Effector memory CD4-positive, alpha-beta T cell (primary cell): ENCODE data around the gene BSPRY.

Source experiments
- DNase-seq, 3 donors: peaks; one replicate each; pipeline ENCODE4 v3.0.0-alpha.2; 2020
- H3K27ac ChIP-seq: 2 replicates; pipeline ENCODE4 v1.7.0; 2013; ENCODE audit warnings: mild to moderate bottlenecking, low read length, moderate library complexity; ENCODE audit not compliant: insufficient read depth, poor library complexity, severe bottlenecking
- H3K27me3 ChIP-seq: replicated peaks from 2 replicates; pipeline ENCODE4 v1.7.0; 2013; ENCODE audit warnings: mild to moderate bottlenecking, low read length; ENCODE audit not compliant: insufficient read depth, control insufficient read depth, poor library complexity, severe bottlenecking
- H3K36me3 ChIP-seq: 2 replicates; pipeline ENCODE4 v1.7.0; 2013; ENCODE audit warnings: mild to moderate bottlenecking, low read length, moderate library complexity; ENCODE audit not compliant: control insufficient read depth, insufficient read depth
- H3K4me1 ChIP-seq: 2 replicates; pipeline ENCODE4 v1.7.0; 2013; ENCODE audit warnings: low read length, mild to moderate bottlenecking; ENCODE audit not compliant: control insufficient read depth, insufficient read depth, poor library complexity, severe bottlenecking
- H3K4me3 ChIP-seq: 2 replicates; pipeline ENCODE4 v1.7.0; 2013; ENCODE audit warnings: low read length, low read depth, mild to moderate bottlenecking; ENCODE audit not compliant: insufficient read depth, poor library complexity, severe bottlenecking
- H3K9me3 ChIP-seq: 2 replicates; pipeline ENCODE4 v1.7.0; 2013; ENCODE audit warnings: mild to moderate bottlenecking, low read length, moderate library complexity; ENCODE audit not compliant: control insufficient read depth
- total RNA-seq, 3 donors: gene quantifications; one replicate each; lab custom pipeline; 2026; lab: John Stamatoyannopoulos, UW

BSPRY gene
- 0.35 to 1.4 (median 0.52) reads per million in 3 donors for total RNA-seq

- peak within 1 kb of the TSS; percentile 38 for H3K4me3 ChIP-seq
- no peak within 1 kb of the TSS for H3K27ac ChIP-seq
- no peaks in the 10 kb centered on the region for H3K36me3 ChIP-seq
- no peaks in the 10 kb centered on the region for H3K9me3 ChIP-seq
- H3K4me1 ChIP-seq = peaks cover 4% of the 10 kb centered on the region
- no peak for DNase-seq
- peaks cover 18% of the 10 kb centered on the region for H3K27me3 ChIP-seq
These were observed at the start of gene BSPRY for GRCh38 chr9:113349445-113350094. Gene BSPRY, plus strand, starts transcription at chr9:113349541. Its CDS starts 39 bp downstream, at chr9:113349580.

GRCh38 chr9:113299800-113300292, 49.5 kb upstream of the BSPRY start:
- no peaks in the 10 kb centered on the region for H3K36me3 ChIP-seq
- no peaks in the 10 kb centered on the region for H3K4me1 ChIP-seq
- H3K27ac ChIP-seq = no peak overlapping the region
- H3K9me3 ChIP-seq = no peaks in the 10 kb centered on the region
- no peak for DNase-seq
- no peaks in the 10 kb centered on the region for H3K27me3 ChIP-seq
- no peak overlapping the region for H3K4me3 ChIP-seq

GRCh38 chr9:113301548-113301947, 47.8 kb upstream of the BSPRY start:
- Histone ChIP-seq H3K4me1 (no peaks in the 10 kb centered on the region), H3K4me3 (no peak overlapping the region), H3K36me3 (no peaks in the 10 kb centered on the region), H3K27ac (no peak overlapping the region), H3K27me3 (no peaks in the 10 kb centered on the region), H3K9me3 (no peaks in the 10 kb centered on the region)
- DNase-seq = no peak

GRCh38 chr9:113302792-113303418, 46.4 kb upstream of the BSPRY start, which contains the start of gene RNF183:
Gene RNF183, minus strand, starts transcription at chr9:113303376. Its CDS starts 5,192 bp downstream, at chr9:113298184.
- Histone ChIP-seq H3K4me1 (no peaks in the 10 kb centered on the region), H3K27ac (no peak within 1 kb of the TSS), H3K4me3 (no peak within 1 kb of the TSS), H3K9me3 (no peaks in the 10 kb centered on the region), H3K36me3 (no peaks in the 10 kb centered on the region), H3K27me3 (no peaks in the 10 kb centered on the region)
- DNase-seq = no peak

- Histone ChIP-seq H3K27me3 (no peaks in the 10 kb centered on the region), H3K4me1 (no peaks in the 10 kb centered on the region), H3K9me3 (no peaks in the 10 kb centered on the region), H3K4me3 (no peak overlapping the region), H3K36me3 (no peaks in the 10 kb centered on the region), H3K27ac (no peak overlapping the region)
- no peak for DNase-seq
These were observed 42.8 kb upstream of the BSPRY start for GRCh38 chr9:113306566-113306965.

GRCh38 chr9:113307396-113307975, 41.9 kb upstream of the BSPRY start:
- H3K4me1 ChIP-seq = no peaks in the 10 kb centered on the region
- H3K27ac ChIP-seq = no peak overlapping the region
- H3K4me3 ChIP-seq = no peak overlapping the region

GRCh38 chr9:113309204-113309813, 40.0 kb upstream of the BSPRY start:
- no peak overlapping the region for H3K27ac ChIP-seq
- no peak overlapping the region for H3K4me3 ChIP-seq
- H3K4me1 ChIP-seq = no peaks in the 10 kb centered on the region
- DNase-seq = no peak
- H3K9me3 ChIP-seq = no peaks in the 10 kb centered on the region
- no peaks in the 10 kb centered on the region for H3K27me3 ChIP-seq
- H3K36me3 ChIP-seq = no peaks in the 10 kb centered on the region

More at GRCh38 chr9:113307396-113307975, 41.9 kb upstream of the BSPRY start:
- Histone ChIP-seq H3K27me3 (no peaks in the 10 kb centered on the region), H3K36me3 (no peaks in the 10 kb centered on the region), H3K9me3 (no peaks in the 10 kb centered on the region)
- DNase-seq = no peak

GRCh38 chr9:113310538-113310937, 38.8 kb upstream of the BSPRY start:
- DNase-seq = no peak
- Histone ChIP-seq H3K4me1 (no peaks in the 10 kb centered on the region), H3K27ac (no peak overlapping the region), H3K9me3 (no peaks in the 10 kb centered on the region), H3K4me3 (no peak overlapping the region), H3K36me3 (no peaks in the 10 kb centered on the region), H3K27me3 (no peaks in the 10 kb centered on the region)

GRCh38 chr9:113311961-113312360, 37.4 kb upstream of the BSPRY start:
- H3K4me3 ChIP-seq = no peak overlapping the region
- no peaks in the 10 kb centered on the region for H3K36me3 ChIP-seq
- no peaks in the 10 kb centered on the region for H3K4me1 ChIP-seq
- no peaks in the 10 kb centered on the region for H3K9me3 ChIP-seq
- DNase-seq = no peak
- H3K27ac ChIP-seq = no peak overlapping the region
- H3K27me3 ChIP-seq = no peaks in the 10 kb centered on the region
